GM21825 (cell line): Measurements from ENCODE around the gene RBMY1E.
"Not testable (repeated sequence)": the region's sequence is repeated elsewhere in the genome, so short reads cannot be mapped to it uniquely, and the experiment has no call there.

Experiments used
- ATAC-seq: cut with Tn5 transposase; IDR thresholded peaks from one replicate; pipeline ENCODE4 v1.9.1; 2021; ENCODE audit warnings: mild to moderate bottlenecking, moderate library complexity; ENCODE audit not compliant: unreplicated experiment

The RBMY1E gene

DNA sequence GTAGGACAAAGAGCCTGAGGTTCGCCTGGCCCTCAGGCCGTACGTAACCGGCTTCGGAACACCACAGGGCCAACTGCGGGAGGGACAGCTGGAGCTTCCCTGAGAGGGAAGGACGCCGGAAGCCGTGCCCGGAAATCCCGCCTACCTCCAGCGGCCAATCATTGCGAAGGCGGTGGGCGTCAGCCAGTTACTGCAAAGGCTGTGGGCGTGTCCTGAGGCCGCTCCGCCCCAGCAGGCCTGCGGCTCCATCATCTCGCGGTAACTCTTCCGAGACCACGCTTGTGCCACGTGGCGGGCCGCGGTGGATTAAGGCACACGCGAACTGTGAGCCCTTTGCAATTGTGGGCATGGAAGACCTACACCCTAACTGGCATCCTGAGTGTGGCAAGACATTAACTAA, at the start of gene RBMY1E:
Gene RBMY1E (minus strand): TSS at position 101 of the 400 bp plus-strand sequence. CDS start 1,978 bp downstream, outside the sequence.
- ATAC-seq, result not testable (repeated sequence)

DNA sequence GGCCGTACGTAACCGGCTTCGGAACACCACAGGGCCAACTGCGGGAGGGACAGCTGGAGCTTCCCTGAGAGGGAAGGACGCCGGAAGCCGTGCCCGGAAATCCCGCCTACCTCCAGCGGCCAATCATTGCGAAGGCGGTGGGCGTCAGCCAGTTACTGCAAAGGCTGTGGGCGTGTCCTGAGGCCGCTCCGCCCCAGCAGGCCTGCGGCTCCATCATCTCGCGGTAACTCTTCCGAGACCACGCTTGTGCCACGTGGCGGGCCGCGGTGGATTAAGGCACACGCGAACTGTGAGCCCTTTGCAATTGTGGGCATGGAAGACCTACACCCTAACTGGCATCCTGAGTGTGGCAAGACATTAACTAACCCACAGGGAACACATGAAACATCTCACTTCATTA, 23.4 kb downstream of the RBMY1E start, which contains the start of gene RBMY1D:
Gene RBMY1D (minus strand): TSS at position 101 of the 400 bp plus-strand sequence. CDS start 2,013 bp downstream, outside the sequence.
- not testable (repeated sequence) for ATAC-seq

DNA sequence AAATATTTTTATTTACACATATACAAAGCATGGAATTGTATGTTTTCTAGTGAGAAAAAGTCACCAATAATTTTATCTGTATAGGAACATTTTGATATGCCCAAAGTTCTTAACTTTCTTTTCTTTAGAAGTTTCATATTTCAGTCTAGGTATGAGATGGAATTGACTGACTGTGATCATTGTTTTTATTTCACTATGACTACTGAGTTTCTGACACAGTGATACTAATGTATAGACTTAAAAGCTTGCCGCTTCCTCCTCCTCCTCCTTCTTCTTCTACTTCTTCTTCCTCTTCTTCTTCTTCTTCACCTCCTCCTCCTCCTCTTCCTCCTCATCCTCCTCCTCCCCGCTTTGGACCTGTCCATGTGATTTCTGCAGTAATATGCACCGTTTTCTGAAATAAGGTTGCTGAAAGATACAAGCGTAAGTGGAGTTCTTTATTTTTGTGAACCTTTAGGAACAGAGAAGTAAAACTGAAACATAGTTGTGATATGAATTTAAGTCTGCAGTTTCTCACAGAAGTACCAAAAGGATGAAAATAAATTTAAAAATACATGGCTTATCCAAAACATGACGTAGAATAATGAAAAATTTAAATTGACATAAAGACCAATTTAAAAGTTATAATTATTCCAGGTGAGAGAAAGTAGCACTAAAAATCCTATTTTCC, 48.3 kb downstream of the RBMY1E start:
- ATAC-seq, result not testable (repeated sequence)
